Fibroblast of lung (primary cell): ENCODE measurements around the gene PCDHGA10.
"Not testable (repeated sequence)": the region's sequence is repeated elsewhere in the genome, so short reads cannot be mapped to it uniquely, and the experiment has no call there.

ENCODE experiments used
- CTCF ChIP-seq, 2 donors: IDR thresholded peaks in 1 of 2; conservative IDR thresholded peaks in 1 of 2; 1 replicate in 1 of 2; 2 replicates in 1 of 2; pipeline ENCODE4 v1.5.1; 2011 to 2012; ENCODE audit warnings: low read length in 2 of 2, control low read depth in 1 of 2, inconsistent platforms in 1 of 2, low read depth in 1 of 2, mild to moderate bottlenecking in 1 of 2
- EZH2 ChIP-seq: IDR thresholded peaks from 2 replicates; pipeline ENCODE4 v1.5.1; 2012; ENCODE audit warnings: low read length, control low read depth, mild to moderate bottlenecking; ENCODE audit errors: missing control alignments

- not testable (repeated sequence) for TF ChIP-seq CTCF (conservative IDR thresholded peaks at IDR 0.05 in 1 of 2, IDR thresholded peaks at IDR 0.05 in 1 of 2; ENCODE audit: low read depth in 1 of 2, low read length in 2 of 2); EZH2
Measured at GRCh38 chr5:141375444-141376155, 37.2 kb upstream of the PCDHGA10 start.
